Stimulated activated effector memory CD8-positive, alpha-beta T cell treated with anti-CD3 and anti-CD28 coated beads, Interleukin-12 subunit alpha, Interleukin-12 subunit beta, amount 100 ng/mL, for 72 hours (primary cell): ENCODE data around the gene ANKRD27.
"Not testable (repeated sequence)": the region's sequence is repeated elsewhere in the genome, so short reads cannot be mapped to it uniquely, and the experiment has no call there.

Experiments
- ATAC-seq: fragments of 150-1000 bp; cut with Tn5 transposase; 2 replicates; pipeline ENCODE4 v1.10.0; 2021
- DNase-seq, 2 donors: peaks; one replicate each; pipeline ENCODE4 v3.0.0; 2021 to 2022; ENCODE audit warnings: low spot score in 2 of 2
- H3K27ac Mint-ChIP-seq: one replicate; pipeline ENCODE4 v1.8.0; 2022; ENCODE audit warnings: mild to moderate bottlenecking, mixed read lengths
- H3K36me3 Mint-ChIP-seq: one replicate; pipeline ENCODE4 v1.8.0; 2022; ENCODE audit warnings: mild to moderate bottlenecking, mixed read lengths
- H3K4me1 Mint-ChIP-seq: one replicate; pipeline ENCODE4 v1.8.0; 2022; ENCODE audit warnings: mixed read lengths
- H3K4me3 Mint-ChIP-seq: one replicate; pipeline ENCODE4 v1.8.0; 2022; ENCODE audit warnings: mild to moderate bottlenecking, mixed read lengths
- H3K9me3 Mint-ChIP-seq: one replicate; pipeline ENCODE4 v1.8.0; 2022; ENCODE audit warnings: mixed read lengths

ANKRD27 gene

DNA sequence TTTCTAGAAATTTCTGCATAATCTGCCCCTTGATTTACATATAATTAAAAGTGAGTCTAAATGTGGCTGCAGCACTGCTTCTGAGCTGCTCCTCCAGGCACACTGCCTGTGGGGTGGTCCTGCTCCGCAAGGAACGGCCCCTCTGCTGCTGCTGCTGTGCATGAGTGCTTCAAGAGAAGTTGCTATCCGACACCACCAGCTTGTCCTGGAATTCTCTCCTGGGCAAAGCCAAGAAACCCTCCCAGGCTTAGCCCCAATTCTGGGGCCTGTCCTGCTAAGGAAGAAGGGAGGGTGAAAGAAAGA lies 101.5 kb downstream of the ANKRD27 start:
- ATAC-seq (no peak), DNase-seq (no peak)
- H3K9me3 Mint-ChIP-seq = no peaks in the 10 kb centered on the region
- no peak overlapping the region for H3K27ac Mint-ChIP-seq
- H3K4me3 Mint-ChIP-seq = no peak overlapping the region
- peaks cover 16% of the 10 kb centered on the region for H3K4me1 Mint-ChIP-seq
- H3K36me3 Mint-ChIP-seq = no peaks in the 10 kb centered on the region

DNA sequence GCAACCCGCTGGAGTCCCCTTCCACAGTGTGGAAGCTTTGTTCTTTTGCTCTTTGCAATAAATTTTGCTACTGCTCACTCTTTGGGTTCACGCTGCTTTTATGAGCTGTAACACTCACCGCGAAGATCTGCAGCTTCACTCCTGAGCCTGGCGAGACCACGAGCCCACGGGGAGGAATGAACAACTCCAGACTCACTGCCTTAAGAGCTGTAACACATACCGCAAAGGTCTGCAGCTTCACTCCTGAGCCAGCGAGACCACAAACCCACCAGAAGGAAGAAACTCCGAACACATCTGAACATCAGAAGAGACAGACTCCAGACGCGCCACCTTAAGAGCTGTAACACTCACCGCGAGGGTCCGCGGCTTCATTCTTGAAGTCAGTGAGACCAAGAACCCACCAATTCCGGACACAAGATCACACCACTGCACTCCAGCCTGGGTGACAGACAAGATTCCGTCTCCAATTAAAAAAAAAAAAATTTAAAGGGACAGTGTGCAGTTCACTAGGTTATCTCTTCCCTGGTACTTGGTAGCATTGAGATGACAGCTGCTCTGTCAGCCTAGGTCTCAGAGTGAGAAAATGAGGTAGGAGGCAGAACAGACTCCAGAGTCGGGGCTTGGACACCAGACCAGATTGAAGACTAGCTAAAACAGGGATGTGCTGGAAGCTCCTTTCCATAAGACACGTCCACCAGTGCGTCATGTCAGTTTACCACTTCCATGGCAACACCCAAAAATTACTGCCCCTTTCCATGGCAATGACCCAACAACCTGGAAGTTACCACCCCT lies 102.1 kb downstream of the ANKRD27 start:
- H3K4me1 Mint-ChIP-seq = peaks cover 16% of the 10 kb centered on the region
- not testable (repeated sequence) for H3K9me3 Mint-ChIP-seq, DNase-seq, H3K36me3 Mint-ChIP-seq
- peak overlapping the region; percentile 70 for H3K4me3 Mint-ChIP-seq
- peak; percentile 54 for ATAC-seq
- peak overlapping the region; percentile 69 for H3K27ac Mint-ChIP-seq

DNA sequence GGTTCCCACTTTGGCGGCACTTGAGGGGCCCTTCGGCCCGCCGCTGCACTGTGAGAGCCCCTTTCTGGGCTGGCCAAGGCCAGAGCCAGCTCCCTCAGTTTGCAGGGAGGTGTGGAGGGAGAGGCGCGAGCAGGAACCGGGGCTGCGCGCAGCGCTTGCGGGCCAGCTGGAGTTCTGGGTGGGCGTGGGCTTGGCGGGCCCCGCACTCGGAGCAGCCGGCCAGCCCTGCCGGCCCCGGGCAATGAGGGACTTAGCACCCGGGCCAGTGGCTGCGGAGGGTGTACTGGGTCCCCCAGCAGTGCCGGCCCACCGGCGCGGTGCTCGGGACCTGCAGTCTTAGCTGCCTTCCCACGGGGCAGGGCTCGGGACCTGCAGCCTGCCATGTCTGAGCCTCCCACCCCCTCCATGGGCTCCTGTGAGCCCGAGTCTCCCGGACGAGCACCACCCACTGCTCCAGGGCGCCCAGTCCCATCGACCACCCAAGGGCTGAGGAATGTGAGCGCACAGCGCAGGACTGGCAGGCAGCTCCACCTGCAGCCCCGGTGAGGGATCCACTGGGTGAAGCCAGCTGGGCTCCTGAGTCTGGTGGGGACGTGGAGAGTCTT lies 103.4 kb downstream of the ANKRD27 start:
- peaks cover 16% of the 10 kb centered on the region for H3K4me1 Mint-ChIP-seq
- DNase-seq, H3K9me3 Mint-ChIP-seq, H3K4me3 Mint-ChIP-seq, H3K27ac Mint-ChIP-seq, ATAC-seq, H3K36me3 Mint-ChIP-seq: not testable (repeated sequence)

DNA sequence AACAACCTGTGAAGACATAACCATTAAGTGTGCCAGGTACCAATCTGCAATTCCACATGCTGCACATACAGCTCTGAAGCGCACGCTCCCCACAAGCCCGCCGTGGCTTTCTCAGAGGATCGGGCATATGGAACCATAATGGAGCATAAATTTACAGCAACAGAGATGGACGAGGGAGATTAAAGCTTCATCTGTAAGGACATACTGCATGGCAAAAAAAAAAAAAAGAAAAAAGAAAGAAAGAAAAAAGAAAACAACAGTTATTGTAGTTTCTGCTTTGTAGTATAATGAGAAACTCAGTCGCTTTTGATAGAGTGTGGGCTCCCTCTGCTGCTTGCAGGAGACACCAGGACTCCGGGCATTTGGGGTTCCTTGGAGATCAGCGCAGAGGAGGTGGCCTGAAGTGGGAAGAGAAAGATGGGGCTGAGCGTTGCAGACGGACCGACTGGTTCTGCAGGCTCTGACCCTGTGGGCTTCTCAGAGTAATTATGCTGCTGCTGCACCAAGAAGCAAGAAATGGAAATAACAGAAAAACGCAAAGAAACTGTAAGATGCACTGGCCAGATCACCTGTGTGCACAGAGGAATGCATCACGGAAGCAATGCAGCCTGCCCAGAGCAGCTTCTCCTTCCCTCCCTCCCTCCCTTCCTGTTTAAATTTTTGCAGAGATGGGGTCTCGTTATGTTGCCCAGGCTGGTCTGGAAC lies 104.7 kb downstream of the ANKRD27 start:
- ATAC-seq = peak; percentile 71
- Mint-ChIP-seq H3K9me3 (no peaks in the 10 kb centered on the region), H3K36me3 (no peaks in the 10 kb centered on the region), H3K4me3 (no peak overlapping the region), H3K4me1 (peaks cover 16% of the 10 kb centered on the region), H3K27ac (no peak overlapping the region)
- no peak for DNase-seq

DNA sequence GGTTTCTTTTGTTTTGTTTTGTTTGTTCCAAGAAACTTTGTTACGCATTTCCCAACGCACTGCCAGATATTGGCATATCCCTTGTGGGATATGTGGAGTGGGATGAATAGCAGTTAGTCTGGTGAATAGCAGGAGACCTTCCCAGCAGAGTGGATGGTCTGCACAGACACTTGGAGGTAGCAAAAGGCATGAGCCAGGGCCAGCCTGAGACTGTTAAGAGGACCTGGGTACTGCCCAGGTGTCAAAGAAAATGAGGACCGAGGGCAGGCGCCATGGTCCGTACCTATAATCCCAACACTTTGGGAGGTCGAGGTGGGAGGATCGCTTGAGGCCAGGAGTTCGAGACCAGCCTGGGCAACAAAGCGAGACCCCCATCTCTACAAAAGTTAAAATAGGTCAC lies 107.5 kb downstream of the ANKRD27 start:
- ATAC-seq (no peak), DNase-seq (no peak)
- Mint-ChIP-seq H3K4me3 (no peak overlapping the region), H3K36me3 (no peaks in the 10 kb centered on the region), H3K4me1 (peaks cover 9% of the 10 kb centered on the region), H3K27ac (no peak overlapping the region), H3K9me3 (no peaks in the 10 kb centered on the region)

DNA sequence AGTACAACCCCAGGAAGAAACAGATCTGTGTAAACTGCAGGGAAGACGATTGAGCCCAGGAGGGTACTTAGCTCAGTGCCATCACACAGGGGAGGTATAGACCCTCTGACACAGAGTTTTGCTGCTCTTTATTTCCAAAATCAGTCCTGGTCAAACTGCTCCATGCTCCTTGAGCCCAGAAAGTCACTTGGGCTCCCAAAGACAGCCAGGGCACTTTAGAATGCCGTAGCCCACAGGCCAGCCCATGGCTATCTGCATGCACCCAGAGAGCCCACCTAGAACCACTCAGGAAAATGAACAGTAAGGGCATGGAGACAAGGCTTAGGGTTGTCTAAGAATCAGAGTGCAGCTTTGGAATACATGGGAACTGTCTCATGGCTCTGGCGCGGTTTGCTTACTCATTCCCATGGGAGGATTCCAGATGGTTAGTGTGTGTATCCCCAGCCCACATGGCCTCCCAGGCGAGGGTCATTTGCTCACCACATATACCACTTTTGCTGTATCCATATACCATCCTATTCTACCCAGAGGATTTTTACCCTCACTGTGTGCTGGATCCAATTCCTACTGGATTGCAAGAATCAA lies 108.6 kb downstream of the ANKRD27 start:
- no peaks in the 10 kb centered on the region for H3K9me3 Mint-ChIP-seq
- H3K4me3 Mint-ChIP-seq = no peak overlapping the region
- no peaks in the 10 kb centered on the region for H3K36me3 Mint-ChIP-seq
- DNase-seq = no peak
- ATAC-seq = no peak
- H3K4me1 Mint-ChIP-seq = peaks cover 8% of the 10 kb centered on the region
- no peak overlapping the region for H3K27ac Mint-ChIP-seq

DNA sequence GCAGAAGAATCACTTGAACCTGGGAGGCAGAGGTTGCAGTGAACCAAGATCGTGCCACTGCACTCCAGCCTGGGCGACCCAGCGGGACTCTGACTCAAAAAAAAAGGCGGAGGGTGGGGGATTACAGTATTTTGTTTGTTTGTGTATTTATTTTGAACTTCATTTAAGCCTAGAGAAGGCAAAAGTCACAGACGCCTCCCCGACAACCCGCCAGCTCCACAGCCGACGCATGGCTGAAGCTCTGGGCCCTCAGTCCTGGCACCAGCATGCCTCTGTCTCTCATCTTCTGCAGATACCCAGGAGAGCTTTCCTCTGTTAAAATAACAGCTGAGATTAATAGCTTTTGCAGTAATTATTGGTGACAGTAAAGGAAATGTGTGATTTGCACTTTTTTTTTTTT lies 111.2 kb downstream of the ANKRD27 start:
- Mint-ChIP-seq H3K36me3 (no peaks in the 10 kb centered on the region), H3K27ac (no peak overlapping the region), H3K4me3 (no peak overlapping the region), H3K9me3 (no peaks in the 10 kb centered on the region), H3K4me1 (no peaks in the 10 kb centered on the region)
- ATAC-seq = no peak
- DNase-seq = no peak

DNA sequence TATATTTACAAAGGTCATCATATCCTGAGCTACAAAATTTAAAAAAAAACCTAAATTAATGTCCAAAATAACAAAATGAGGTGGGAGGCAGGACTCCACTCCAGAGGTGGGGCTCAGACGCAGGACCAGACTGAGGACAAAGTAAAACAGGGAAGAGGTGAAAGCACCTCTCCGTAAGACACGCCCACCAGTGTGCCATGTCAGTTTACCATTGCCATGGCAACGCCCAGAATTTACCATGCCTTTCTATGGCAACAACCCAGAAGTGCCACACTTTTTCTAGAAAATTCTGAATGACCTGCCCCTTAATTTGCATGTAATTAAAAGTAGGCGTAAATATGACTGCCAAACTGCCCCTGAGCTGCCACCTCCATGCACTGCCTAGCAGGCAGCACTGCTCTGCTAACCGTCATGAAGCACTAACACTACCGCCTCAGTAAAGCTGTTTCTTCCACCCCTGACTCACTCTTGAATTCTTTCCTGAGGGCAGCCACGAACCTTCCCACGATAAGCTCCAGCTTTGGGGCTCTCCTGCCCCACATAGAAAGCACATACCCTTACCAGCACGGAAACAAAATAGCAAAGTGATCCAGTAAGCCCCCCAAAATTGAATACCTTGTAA lies 116.3 kb downstream of the ANKRD27 start:
- ATAC-seq (no peak), DNase-seq (no peak)
- H3K4me1 Mint-ChIP-seq = no peaks in the 10 kb centered on the region
- no peaks in the 10 kb centered on the region for H3K36me3 Mint-ChIP-seq
- H3K4me3 Mint-ChIP-seq = no peak overlapping the region
- H3K9me3 Mint-ChIP-seq = no peaks in the 10 kb centered on the region
- H3K27ac Mint-ChIP-seq = no peak overlapping the region

DNA sequence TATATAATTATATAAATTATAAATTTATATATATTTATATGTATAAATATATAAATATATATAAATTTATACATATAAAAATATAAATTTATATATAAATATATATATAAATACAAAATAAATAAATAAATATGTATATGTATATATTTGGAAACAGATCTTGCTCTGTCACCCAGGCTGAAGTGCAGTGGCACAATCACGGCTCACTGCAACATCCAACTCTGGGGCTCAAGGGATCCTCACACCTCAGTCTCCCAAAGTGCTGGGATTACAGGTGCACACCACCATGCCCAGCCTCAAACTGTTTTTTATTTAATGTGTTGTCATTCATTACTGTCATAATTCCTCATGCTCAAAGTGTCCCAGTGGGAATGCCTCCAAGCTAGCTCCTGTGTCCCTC lies 119.2 kb downstream of the ANKRD27 start:
- DNase-seq = no peak
- H3K9me3 Mint-ChIP-seq = no peaks in the 10 kb centered on the region
- H3K27ac Mint-ChIP-seq = no peak overlapping the region
- ATAC-seq = no peak
- H3K36me3 Mint-ChIP-seq = no peaks in the 10 kb centered on the region
- H3K4me1 Mint-ChIP-seq = no peaks in the 10 kb centered on the region
- no peak overlapping the region for H3K4me3 Mint-ChIP-seq

DNA sequence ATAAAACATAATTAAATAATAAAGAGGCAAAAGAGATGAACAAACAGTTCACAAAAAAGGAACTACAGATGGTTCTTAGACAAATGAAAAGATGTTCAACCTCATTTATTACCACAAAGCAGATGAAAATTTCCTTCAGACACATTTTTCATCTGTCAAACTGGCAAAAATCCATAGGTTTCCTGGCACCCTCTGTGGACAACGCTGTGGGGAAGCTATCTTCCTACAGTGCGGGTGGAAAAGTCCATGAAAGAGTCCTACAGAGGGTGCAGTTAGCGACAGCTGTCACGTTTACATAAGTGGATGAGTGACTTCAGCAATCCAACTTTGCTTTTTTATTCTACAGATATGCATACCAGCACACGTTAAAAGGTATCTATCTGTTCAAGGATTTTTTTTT lies 124.3 kb downstream of the ANKRD27 start:
- Mint-ChIP-seq H3K4me3 (no peak overlapping the region), H3K9me3 (no peaks in the 10 kb centered on the region), H3K27ac (no peak overlapping the region), H3K4me1 (no peaks in the 10 kb centered on the region), H3K36me3 (no peaks in the 10 kb centered on the region)
- DNase-seq = no peak
- ATAC-seq = no peak
